ENCODE data around the gene LAIR1. TPM values are rescaled to one million over a fixed set of nuclear protein-coding genes. Genes with fewer than 3 reads are reported as not detected.

Gene LAIR1
- total RNA-seq, 4 donors from 2014 or later, result 7.6 to 23.4 (median 13.0) TPM

GRCh38 chr19:54339646-54340358 is 24.9 kb downstream of the LAIR1 start:
- no peaks in the 10 kb centered on the region for H3K9me3 ChIP-seq

GRCh38 chr19:54338521-54338920 is 26.2 kb downstream of the LAIR1 start:
- 65% methylated on average over 4 of the region's 6 CpGs for WGBS
- Histone ChIP-seq H3K9me3 (no peaks in the 10 kb centered on the region), H3K27ac (replicated peaks in 1 of 4) (no peak overlapping the region), H3K4me3 (no peak overlapping the region), H3K4me1 (no peaks in the 10 kb centered on the region), H3K27me3 (peaks cover 0 to 30% (median 0%) of the 10 kb centered on the region in 4 donors), H3K36me3 (no peaks in the 10 kb centered on the region)
- intact Hi-C loops (cut with DNase I), result no loop called here
- no peak for DNase-seq (ENCODE audit: extremely low spot score)
- no peak for TF ChIP-seq CTCF (IDR thresholded peaks at IDR 0.05)

More at GRCh38 chr19:54339646-54340358, 24.9 kb downstream of the LAIR1 start:
- H3K27me3 ChIP-seq, result peaks cover 0 to 30% (median 0%) of the 10 kb centered on the region in 4 donors
- no peaks in the 10 kb centered on the region for H3K36me3 ChIP-seq
- H3K4me3 ChIP-seq, result no peak overlapping the region
- no peak overlapping the region for H3K27ac ChIP-seq (replicated peaks in 1 of 4)
- intact Hi-C loops (cut with DNase I), result no loop called here
- DNase-seq (ENCODE audit: extremely low spot score), result no peak
- no peaks in the 10 kb centered on the region for H3K4me1 ChIP-seq
- 49% methylated on average over 9 of the region's 9 CpGs for WGBS
- TF ChIP-seq EP300 (IDR thresholded peaks at IDR 0.05) (no peak), CTCF (IDR thresholded peaks at IDR 0.05) (no peak), POLR2A (IDR thresholded peaks at IDR 0.05; ENCODE audit: low read depth) (no peak), POLR2AphosphoS5 (IDR thresholded peaks at IDR 0.05) (no peak)

GRCh38 chr19:54337858-54338230 is 26.9 kb downstream of the LAIR1 start:
- no peak overlapping the region for H3K27ac ChIP-seq (replicated peaks in 1 of 4)
- intact Hi-C loops (cut with DNase I), result no loop called here
- H3K9me3 ChIP-seq, result no peaks in the 10 kb centered on the region
- peaks cover 0 to 30% (median 0%) of the 10 kb centered on the region in 4 donors for H3K27me3 ChIP-seq
- no peaks in the 10 kb centered on the region for H3K4me1 ChIP-seq
- 69% methylated on average over 9 of the region's 9 CpGs for WGBS
- H3K4me3 ChIP-seq, result no peak overlapping the region
- no peak for DNase-seq (ENCODE audit: extremely low spot score)
- no peaks in the 10 kb centered on the region for H3K36me3 ChIP-seq
- TF ChIP-seq CTCF (IDR thresholded peaks at IDR 0.05), result no peak
- TF ChIP-seq POLR2A (IDR thresholded peaks at IDR 0.05; ENCODE audit: low read depth), result no peak

GRCh38 chr19:54336893-54337857 is 27.6 kb downstream of the LAIR1 start:
- Histone ChIP-seq H3K4me1 (no peaks in the 10 kb centered on the region), H3K36me3 (no peaks in the 10 kb centered on the region), H3K9me3 (no peaks in the 10 kb centered on the region), H3K27me3 (peaks cover 0 to 36% (median 0%) of the 10 kb centered on the region in 4 donors), H3K27ac (replicated peaks in 1 of 4) (no peak overlapping the region), H3K4me3 (no peak overlapping the region)
- intact Hi-C loops (cut with DNase I), result no loop called here
- TF ChIP-seq CTCF (IDR thresholded peaks at IDR 0.05), result no peak
- no peak for TF ChIP-seq POLR2AphosphoS5 (IDR thresholded peaks at IDR 0.05)
- DNase-seq (ENCODE audit: extremely low spot score), result no peak
- WGBS, result 61% methylated on average over 25 of the region's 34 CpGs
